Measurements from ENCODE around the gene MYBPC1. TPM values are rescaled to one million over a fixed set of nuclear protein-coding genes. Genes with fewer than 3 reads are reported as not detected.

MYBPC1 gene
- total and polyA plus RNA-seq, 9 of the 15 experiments (the other 6 are each of a cell fraction or from before 2014, with no cell fraction given) = not detected

GRCh38 chr12:101563212-101563611, 31.6 kb upstream of the MYBPC1 start:
- FAIRE-seq (no peak), ATAC-seq (no peak), DNase-seq (ENCODE audit: extremely low read depth in 1 of 4, low spot score in 3 of 4) (no peak)
- Histone ChIP-seq H3K36me3 (ENCODE audit: control insufficient read depth, insufficient read depth, low read length) (no peaks in the 10 kb centered on the region), H3K79me2 (ENCODE audit: control insufficient read depth, insufficient read depth, low read length) (no peaks in the 10 kb centered on the region), H3K27ac (ENCODE audit: extremely low read depth, low read depth, low read length) (no peak overlapping the region), H3K27me3 (ENCODE audit: control insufficient read depth in 2 of 2, insufficient read depth in 2 of 2, low read length in 2 of 2) (peaks cover 16 to 21% of the 10 kb centered on the region in 2 experiments; a peak in 4 of 5 replicates), H3K9ac (ENCODE audit: insufficient read depth in 1 of 2, low read depth in 2 of 2, low read length in 2 of 2) (no peak overlapping the region), H3K4me1 (replicated peaks in 1 of 2; ENCODE audit: control insufficient read depth in 2 of 2, insufficient read depth in 2 of 2, low read length in 2 of 2) (no peaks in the 10 kb centered on the region), H3K9me3 (replicated peaks; ENCODE audit: control insufficient read depth, insufficient read depth, low read depth, low read length) (no peaks in the 10 kb centered on the region), H2AFZ (ENCODE audit: low read depth, low read length) (no peak overlapping the region), H3K4me3 (no peak overlapping the region), H3K4me2 (ENCODE audit: insufficient read depth, low read length) (no peak overlapping the region), H3K9me1 (ENCODE audit: control insufficient read depth, insufficient read depth, low read length) (no peaks in the 10 kb centered on the region), H4K20me1 (replicated peaks; ENCODE audit: control insufficient read depth, insufficient read depth, low read length) (0 out of 2 replicates have a peak, but pooled peaks cover 3% of the 10 kb centered on the region)
- intact Hi-C loops (cut with micrococcal nuclease) = no loop called here
- in situ Hi-C loops (cut with MboI) = no loop called here
- 0% methylated on average over 1 of the region's 1 CpG for WGBS (ENCODE audit: insufficient coverage, low coverage, missing lambda C conversion rate)
- POLR2A ChIA-PET = no interaction called here
- CTCF ChIA-PET (ENCODE audit: low intra/inter-chr PET ratio) = no interaction called here
- BruUV-seq (replicated peaks) = no TSS peak
- no peak for TF ChIP-seq HMGN3 (IDR thresholded peaks at IDR 0.05; ENCODE audit: borderline replicate concordance, extremely low read depth, insufficient read length, low read depth, low read length)
- no peak for TF ChIP-seq TCF15 (CRISPR knock-in tag; IDR thresholded peaks at IDR 0.05)
- TF ChIP-seq ZFP1 (CRISPR knock-in tag; IDR thresholded peaks at IDR 0.05) = no peak
- no peak for TF ChIP-seq ZNF830 (CRISPR knock-in tag; IDR thresholded peaks at IDR 0.05)
- no peak for TF ChIP-seq PRDM10 (IDR thresholded peaks at IDR 0.05; ENCODE audit: partially characterized antibody)
- TF ChIP-seq ZNF316 (IDR thresholded peaks at IDR 0.05) = no peak
- TF ChIP-seq U2AF1 (optimal IDR thresholded peaks at IDR 0.05; ENCODE audit: low read depth, low read length) = no peak
- no peak for TF ChIP-seq ZNF407 (IDR thresholded peaks at IDR 0.05; ENCODE audit: low read depth)

Measured in K562 (cell line).